Measurements from ENCODE around the gene DTNA.

The DTNA gene

DNA sequence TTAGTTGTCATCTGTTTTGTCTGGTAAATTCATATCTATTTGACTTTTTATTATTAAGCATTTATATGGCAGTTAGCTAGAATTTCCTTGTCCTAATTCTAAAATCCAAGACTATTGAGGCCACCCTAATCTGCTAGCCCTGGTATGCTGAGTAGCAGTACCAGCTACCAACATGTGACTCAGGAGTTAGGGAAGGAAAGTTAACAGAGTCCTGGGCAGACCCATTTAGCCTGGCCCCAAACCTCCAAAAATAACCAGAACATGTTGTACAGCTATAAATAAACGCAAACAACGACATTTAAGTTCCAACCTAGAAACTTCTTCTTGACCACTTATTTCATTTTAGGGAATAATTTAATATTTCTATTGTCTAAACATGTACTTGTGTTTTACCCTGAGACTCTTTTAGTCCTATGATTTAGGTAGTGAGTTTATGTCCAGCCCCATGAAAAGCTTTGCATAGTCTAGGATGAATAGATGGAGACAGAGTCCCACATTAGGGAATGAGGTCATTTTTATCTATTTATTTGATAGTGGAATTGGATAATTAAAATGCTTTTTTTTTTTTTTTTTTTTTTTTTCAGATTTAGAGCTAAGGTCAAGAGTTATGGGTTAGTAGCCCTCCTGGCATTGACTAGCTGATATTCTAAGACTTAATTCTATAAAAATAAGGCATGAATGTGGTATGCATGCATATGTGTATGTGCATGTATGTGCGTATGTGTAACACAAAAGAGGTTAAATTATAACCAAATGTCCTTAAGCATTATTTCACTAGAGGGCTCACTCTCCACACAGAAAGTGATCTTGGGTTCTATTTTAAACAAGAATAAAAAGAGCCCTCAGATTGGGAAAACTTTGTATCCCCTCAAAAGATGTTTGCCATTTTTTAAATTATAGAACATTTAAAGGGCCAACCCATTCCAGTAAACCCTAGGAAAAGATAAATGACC, 171.1 kb downstream of the DTNA start:
- TF ChIP-seq, protein P1, sequence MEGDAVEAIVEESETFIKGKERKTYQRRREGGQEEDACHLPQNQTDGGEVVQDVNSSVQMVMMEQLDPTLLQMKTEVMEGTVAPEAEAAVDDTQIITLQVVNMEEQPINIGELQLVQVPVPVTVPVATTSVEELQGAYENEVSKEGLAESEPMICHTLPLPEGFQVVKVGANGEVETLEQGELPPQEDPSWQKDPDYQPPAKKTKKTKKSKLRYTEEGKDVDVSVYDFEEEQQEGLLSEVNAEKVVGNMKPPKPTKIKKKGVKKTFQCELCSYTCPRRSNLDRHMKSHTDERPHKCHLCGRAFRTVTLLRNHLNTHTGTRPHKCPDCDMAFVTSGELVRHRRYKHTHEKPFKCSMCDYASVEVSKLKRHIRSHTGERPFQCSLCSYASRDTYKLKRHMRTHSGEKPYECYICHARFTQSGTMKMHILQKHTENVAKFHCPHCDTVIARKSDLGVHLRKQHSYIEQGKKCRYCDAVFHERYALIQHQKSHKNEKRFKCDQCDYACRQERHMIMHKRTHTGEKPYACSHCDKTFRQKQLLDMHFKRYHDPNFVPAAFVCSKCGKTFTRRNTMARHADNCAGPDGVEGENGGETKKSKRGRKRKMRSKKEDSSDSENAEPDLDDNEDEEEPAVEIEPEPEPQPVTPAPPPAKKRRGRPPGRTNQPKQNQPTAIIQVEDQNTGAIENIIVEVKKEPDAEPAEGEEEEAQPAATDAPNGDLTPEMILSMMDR (IDR thresholded peaks at IDR 0.05; ENCODE audit: low read depth, low read length, missing control alignments), result no peak
- in situ Hi-C loops (cut with HindIII; ENCODE audit: low pct_ligation_motif_present, low sequenced_read_pairs), result no loop called here
- no peaks in the 10 kb centered on the region for H3K27me3 ChIP-seq (replicated peaks)
- no peaks in the 10 kb centered on the region for H3K36me3 ChIP-seq (replicated peaks)
- H3K27ac ChIP-seq, result no peak overlapping the region
- DNase-seq, result no peak
- H3K4me3 ChIP-seq (ENCODE audit: low read depth, low read length), result no peak overlapping the region

- Histone ChIP-seq H3K4me3 (ENCODE audit: low read depth, low read length) (no peak overlapping the region), H3K27ac (no peak overlapping the region), H3K36me3 (replicated peaks) (no peaks in the 10 kb centered on the region), H3K27me3 (replicated peaks) (no peaks in the 10 kb centered on the region)
- TF ChIP-seq, protein P1 (IDR thresholded peaks at IDR 0.05; ENCODE audit: low read depth, low read length, missing control alignments), result no peak
- in situ Hi-C loops (cut with HindIII; ENCODE audit: low pct_ligation_motif_present, low sequenced_read_pairs), result no loop called here
- DNase-seq, result no peak
Measured at GRCh38 chr18:34884436-34884835, 174.3 kb downstream of the DTNA start.

GRCh38 chr18:34886177-34886576, 176.1 kb downstream of the DTNA start:
- H3K27ac ChIP-seq, result no peak overlapping the region
- TF ChIP-seq, protein P1 (IDR thresholded peaks at IDR 0.05; ENCODE audit: low read depth, low read length, missing control alignments), result no peak
- no peak for DNase-seq
- H3K36me3 ChIP-seq (replicated peaks), result no peaks in the 10 kb centered on the region
- H3K4me3 ChIP-seq (ENCODE audit: low read depth, low read length), result no peak overlapping the region
- H3K27me3 ChIP-seq (replicated peaks), result no peaks in the 10 kb centered on the region
- in situ Hi-C loops (cut with HindIII; ENCODE audit: low pct_ligation_motif_present, low sequenced_read_pairs), result no loop called here

DNA sequence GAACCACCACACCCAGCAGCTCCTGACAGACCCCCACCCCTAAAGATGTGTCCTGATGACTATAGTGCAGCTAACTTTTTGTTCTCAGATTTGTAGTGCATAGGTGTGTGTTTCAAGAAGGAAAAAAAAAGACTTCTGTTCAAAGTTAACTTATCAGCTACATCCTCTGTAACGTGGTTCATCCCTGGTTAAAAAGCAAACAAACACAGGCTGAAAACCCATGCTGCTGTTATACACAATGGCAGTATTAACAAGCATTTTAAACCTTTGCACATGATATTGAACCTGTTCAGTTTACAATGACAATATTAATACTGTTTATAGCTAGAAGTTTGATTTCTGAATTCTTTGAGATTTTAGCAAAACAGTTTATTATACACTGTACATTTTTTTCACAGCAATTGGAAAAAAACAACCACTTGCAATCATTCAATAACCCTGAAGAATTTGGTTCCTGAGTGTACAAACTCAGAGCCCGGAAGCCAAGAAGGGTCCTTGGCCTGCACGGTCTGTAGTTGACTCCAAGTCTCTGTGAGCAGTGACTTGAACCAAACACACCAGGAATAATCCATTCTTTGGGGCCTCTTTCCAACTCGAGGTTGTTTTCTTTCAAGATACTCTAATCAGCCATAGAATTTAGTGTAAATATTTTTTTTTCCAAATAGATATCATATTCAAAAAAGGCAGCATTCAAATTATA, 177.9 kb downstream of the DTNA start:
- H3K4me3 ChIP-seq (ENCODE audit: low read depth, low read length), result no peak overlapping the region
- H3K36me3 ChIP-seq (replicated peaks), result no peaks in the 10 kb centered on the region
- TF ChIP-seq, protein P1 (IDR thresholded peaks at IDR 0.05; ENCODE audit: low read depth, low read length, missing control alignments), result no peak
- in situ Hi-C loops (cut with HindIII; ENCODE audit: low pct_ligation_motif_present, low sequenced_read_pairs), result no loop called here
- no peak overlapping the region for H3K27ac ChIP-seq
- no peaks in the 10 kb centered on the region for H3K27me3 ChIP-seq (replicated peaks)
- DNase-seq, result no peak

DNA sequence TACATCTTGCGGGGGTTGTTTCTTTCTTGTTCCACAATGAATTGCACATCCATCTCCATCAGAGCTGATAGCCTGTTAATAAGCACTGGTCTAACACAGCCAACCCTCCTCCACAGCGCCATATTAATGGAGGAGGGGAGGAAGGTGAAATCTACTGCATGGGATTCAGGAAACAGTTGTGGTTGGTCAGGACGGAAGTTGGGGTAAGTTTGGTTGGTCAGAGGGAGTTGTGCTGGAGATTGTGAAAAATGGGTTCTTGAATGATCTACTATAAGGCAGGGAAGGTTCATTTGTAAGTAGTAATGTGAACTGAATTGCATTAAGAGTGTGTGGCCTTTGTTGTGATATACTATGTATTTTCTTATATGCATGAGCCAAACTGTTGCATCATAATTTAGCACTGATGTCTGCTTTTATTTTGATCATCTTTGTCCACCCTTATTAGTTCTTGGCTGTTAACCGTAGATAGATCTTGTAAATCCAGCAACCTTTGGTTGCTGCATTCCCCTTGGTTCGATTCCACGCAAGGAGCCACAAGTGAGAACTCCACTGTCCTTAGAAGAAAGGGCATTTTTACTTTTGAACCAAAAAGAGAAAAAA, 180.5 kb downstream of the DTNA start:
- no peak for DNase-seq
- H3K36me3 ChIP-seq (replicated peaks), result no peaks in the 10 kb centered on the region
- no peak overlapping the region for H3K4me3 ChIP-seq (ENCODE audit: low read depth, low read length)
- no peak overlapping the region for H3K27ac ChIP-seq
- in situ Hi-C loops (cut with HindIII; ENCODE audit: low pct_ligation_motif_present, low sequenced_read_pairs), result no loop called here
- TF ChIP-seq, protein P1 (IDR thresholded peaks at IDR 0.05; ENCODE audit: low read depth, low read length, missing control alignments), result no peak
- no peaks in the 10 kb centered on the region for H3K27me3 ChIP-seq (replicated peaks)
